HCT116 (cell line): ENCODE data around the gene SPSB3. TPM values are rescaled to one million over a fixed set of nuclear protein-coding genes. Genes with fewer than 3 reads are reported as not detected.

Experiments
- ATAC-seq: fragments of 200-7000 bp; cut with Tn5 transposase; 2 replicates; pipeline ENCODE4 v1.9.1; 2020; ENCODE audit warnings: mild to moderate bottlenecking, moderate library complexity
- BruUV-seq: library from RNA; stranded (reverse); fragments of 400-500 nt; replicated peaks from 2 replicates; lab custom pipeline; 2021; lab: Mats Ljungman, UMichigan
- CTCF ChIA-PET: fragments of 300-600 bp; sonication (Branson Sonifier 250); formaldehyde crosslinking; loops from one replicate; lab custom pipeline; 2021; ENCODE audit warnings: antibody characterized with exemption; lab: Charles Lee
- POLR2A ChIA-PET: fragments of 300-600, 350-600 bp; sonication (Branson Sonifier 250); formaldehyde crosslinking; loops from one replicate; lab custom pipeline; 2021; ENCODE audit warnings: antibody characterized with exemption; lab: Charles Lee
- RAD21 ChIA-PET, 2 experiments: fragments of 300-600 bp; sonication (Branson Sonifier 250); formaldehyde crosslinking; loops; one replicate each; lab custom pipeline; 2023; ENCODE audit warnings: low total read pairs in 2 of 2; ENCODE audit not compliant: uncharacterized antibody in 2 of 2, unreplicated experiment in 2 of 2, low non-redundant PET in 1 of 2; lab: Charles Lee
- DNase-seq: peaks from one replicate; pipeline ENCODE4 v3.0.0-alpha.2; 2010; ENCODE audit warnings: low read depth, low spot score
- H2AFZ ChIP-seq: fragments of 200-600 bp; shearing (Covaris generic), sonication (generic); 2 replicates; pipeline ENCODE4 v1.6.1; 2017; ENCODE audit warnings: low read depth, mixed run types, mixed read lengths, antibody characterized with exemption, low read length; ENCODE audit not compliant: poor library complexity, severe bottlenecking
- H3K27ac ChIP-seq: 2 replicates; pipeline ENCODE4 v1.5.1; 2012; ENCODE audit warnings: low read depth, low read length
- H3K27me3 ChIP-seq: fragments of 200-600 bp; sonication (generic); 2 replicates; pipeline ENCODE4 v1.6.1; 2016; ENCODE audit warnings: mixed run types, low read length, mixed read lengths; ENCODE audit not compliant: insufficient read depth
- H3K36me3 ChIP-seq, 2 experiments: fragments of 200-500 bp in 1 of 2; fragments of 200-600 bp in 1 of 2; sonication (Bioruptor generic) in 1 of 2; sonication (generic) in 1 of 2; 2 replicates each; pipeline versions ENCODE4 v1.5.1 to v1.6.1; 2014 to 2016; ENCODE audit warnings: low read length in 2 of 2, inconsistent platforms in 1 of 2, mixed read lengths in 1 of 2, mixed run types in 1 of 2; ENCODE audit not compliant: insufficient read depth in 2 of 2, control insufficient read depth in 1 of 2
- H3K4me1 ChIP-seq, 2 experiments: fragments of 200-600 bp in 1 of 2; sonication (generic) in 1 of 2; 2 replicates each; pipeline versions ENCODE4 v1.5.1 to v1.6.1; 2012 to 2017; ENCODE audit warnings: low read length in 2 of 2, inconsistent platforms in 1 of 2, mild to moderate bottlenecking in 1 of 2, mixed read lengths in 1 of 2, mixed run types in 1 of 2, moderate library complexity in 1 of 2; ENCODE audit not compliant: insufficient read depth in 2 of 2, control insufficient read depth in 1 of 2
- H3K4me2 ChIP-seq: fragments of 200-600 bp; sonication (generic); 2 replicates; pipeline ENCODE4 v1.6.1; 2017; ENCODE audit warnings: mixed run types, low read length, mixed read lengths
- H3K4me3 ChIP-seq, 2 experiments: fragments of 200-600 bp in 1 of 2; sonication (generic) in 1 of 2; replicated peaks in 1 of 2; 2 replicates each; pipeline ENCODE4 v1.5.1; 2011 to 2016; ENCODE audit warnings: low read length in 2 of 2, control low read depth in 1 of 2, low read depth in 1 of 2, mild to moderate bottlenecking in 1 of 2, mixed read lengths in 1 of 2, mixed run types in 1 of 2
- H3K79me2 ChIP-seq: fragments of 200-600 bp; sonication (generic); 2 replicates; pipeline ENCODE4 v1.6.1; 2017; ENCODE audit warnings: mild to moderate bottlenecking, mixed run types, low read length, moderate library complexity, mixed read lengths; ENCODE audit not compliant: insufficient read depth
- H3K9ac ChIP-seq: fragments of 200-600 bp; sonication (generic); 2 replicates; pipeline ENCODE4 v1.6.1; 2016; ENCODE audit warnings: low read length, mixed read lengths
- H3K9me2 ChIP-seq: fragments of 200-600 bp; sonication (generic), shearing (Covaris generic); 2 replicates; pipeline ENCODE4 v1.6.1; 2017; ENCODE audit warnings: mixed run types, mild to moderate bottlenecking, moderate library complexity; ENCODE audit not compliant: insufficient read depth
- H3K9me3 ChIP-seq, 2 experiments: fragments of 200-500 bp in 1 of 2; fragments of 200-600 bp in 1 of 2; sonication (Bioruptor generic) in 1 of 2; sonication (generic) in 1 of 2; 2 replicates each; pipeline ENCODE4 v1.6.1; 2014 to 2017; ENCODE audit warnings: low read length in 2 of 2, mixed read lengths in 2 of 2, inconsistent platforms in 1 of 2, low read depth in 1 of 2, mild to moderate bottlenecking in 1 of 2, mixed run types in 1 of 2, moderate library complexity in 1 of 2; ENCODE audit not compliant: control insufficient read depth in 1 of 2, insufficient read depth in 1 of 2
- H4K20me1 ChIP-seq: fragments of 200-600 bp; sonication (generic), shearing (Covaris generic); 2 replicates; pipeline ENCODE4 v1.6.1; 2017; ENCODE audit warnings: mixed run types, mild to moderate bottlenecking, moderate library complexity; ENCODE audit not compliant: insufficient read depth
- ATF3 ChIP-seq: IDR thresholded peaks from 2 replicates; pipeline ENCODE4 v1.6.1; 2012
- CEBPB ChIP-seq: IDR thresholded peaks from 2 replicates; pipeline ENCODE4 v1.6.1; 2012; ENCODE audit warnings: low read depth
- CTCF ChIP-seq, 3 experiments: fragments of 200-600 bp in 1 of 3; sonication (generic) in 1 of 3; IDR thresholded peaks in 2 of 3; conservative IDR thresholded peaks in 1 of 3; 2 replicates each; pipeline ENCODE4 v1.5.1; 2012 to 2017; ENCODE audit warnings: low read depth in 2 of 3, low read length in 2 of 3, antibody characterized with exemption in 1 of 3, borderline replicate concordance in 1 of 3, control low read depth in 1 of 3, mild to moderate bottlenecking in 1 of 3, mixed read lengths in 1 of 3, mixed run types in 1 of 3, moderate library complexity in 1 of 3; ENCODE audit not compliant: insufficient read depth in 1 of 3
- EZH2 ChIP-seq: fragments of 200-600 bp; sonication (generic); IDR thresholded peaks from 2 replicates; pipeline ENCODE4 v1.6.1; 2017; ENCODE audit warnings: antibody characterized with exemption, mixed run types
- EZH2phosphoT487 ChIP-seq: fragments of 200-600 bp; IDR thresholded peaks from 2 replicates; pipeline ENCODE4 v1.6.1; 2018; ENCODE audit warnings: antibody characterized with exemption, borderline replicate concordance
- FOSL1 ChIP-seq: IDR thresholded peaks from 2 replicates; pipeline ENCODE4 v1.6.1; 2012; ENCODE audit warnings: low read depth
- MAX ChIP-seq: IDR thresholded peaks from 2 replicates; pipeline ENCODE4 v1.6.1; 2012
- POLR2A ChIP-seq: IDR thresholded peaks from 2 replicates; pipeline ENCODE4 v1.7.0; 2011; ENCODE audit warnings: borderline replicate concordance; ENCODE audit not compliant: insufficient read depth, insufficient read length; ENCODE audit errors: extremely low read depth
- RAD21 ChIP-seq: IDR thresholded peaks from 2 replicates; pipeline ENCODE4 v1.6.1; 2012; ENCODE audit warnings: low read depth, mild to moderate bottlenecking
- SIN3A ChIP-seq: IDR thresholded peaks from 2 replicates; pipeline ENCODE4 v1.6.1; 2012; ENCODE audit warnings: low read depth
- SP1 ChIP-seq: IDR thresholded peaks from 2 replicates; pipeline ENCODE4 v1.6.1; 2012; ENCODE audit warnings: low read depth
- SRF ChIP-seq: IDR thresholded peaks from 2 replicates; pipeline ENCODE4 v1.6.1; 2012; ENCODE audit warnings: low read depth
- TCF7L2 ChIP-seq: IDR thresholded peaks from 2 replicates; pipeline ENCODE4 v1.7.0; 2011; ENCODE audit warnings: borderline replicate concordance, inconsistent platforms; ENCODE audit not compliant: insufficient read depth, insufficient read length; ENCODE audit errors: extremely low read depth
- ZBTB33 ChIP-seq: IDR thresholded peaks from 2 replicates; pipeline ENCODE4 v1.6.1; 2011; ENCODE audit warnings: mild to moderate bottlenecking, low read length, moderate library complexity; ENCODE audit not compliant: insufficient replicate concordance; ENCODE audit errors: extremely low read depth
- ZNF274 ChIP-seq: fragments of 200-500 bp; sonication (Bioruptor generic); IDR thresholded peaks from 2 replicates; pipeline ENCODE4 v1.6.1; 2014; ENCODE audit warnings: mild to moderate bottlenecking, low read depth, low read length, inconsistent platforms
- intact Hi-C: fragments of 100-400 bp; cut with micrococcal nuclease; formaldehyde crosslinking; loops from 2 replicates; pipeline ENCODE4 v1.10.0; 2022
- total RNA-seq: library from RNA; stranded (reverse); gene quantifications from one replicate; pipeline ENCODE4 v1.2.1, GENCODE V29; 2021; ENCODE audit not compliant: unreplicated experiment

The SPSB3 gene
- total RNA-seq, 1 experiment from 2014 or later: 31.6 TPM

GRCh38 chr16:1732071-1732470 lies 50.3 kb downstream of the SPSB3 start:
- intact Hi-C loops: no loop called here
- Histone ChIP-seq H3K9ac (no peak overlapping the region), H3K9me2 (no peaks in the 10 kb centered on the region), H3K27me3 (no peaks in the 10 kb centered on the region), H4K20me1 (no peaks in the 10 kb centered on the region), H3K4me1 (no peaks in the 10 kb centered on the region), H3K4me3 (no peak overlapping the region), H3K4me2 (no peak overlapping the region), H2AFZ (no peak overlapping the region), H3K9me3 (peaks cover 0 to 12% of the 10 kb centered on the region in 2 experiments; a peak in 1 of 4 replicates), H3K27ac (no peak overlapping the region), H3K36me3 (peaks cover 2 to 6% of the 10 kb centered on the region in 2 experiments; a peak in 2 of 4 replicates), H3K79me2 (no peaks in the 10 kb centered on the region; the same call in 1 of the 2 replicates)
- ChIA-PET CTCF (interaction anchor here (0.6 kb wide), 1 partner anchor 26 kb away, joined by 3 read pairs; the partner anchor contains the start of gene MAPK8IP3), POLR2A (no interaction called here), RAD21 (no interaction called here)
- no peak for DNase-seq
- no peak for TF ChIP-seq ZNF274
- no peak for TF ChIP-seq POLR2A
- TF ChIP-seq SIN3A: no peak
- no peak for TF ChIP-seq EZH2
- TF ChIP-seq SP1: no peak
- no peak for TF ChIP-seq CTCF (IDR thresholded peaks at IDR 0.05 in 2 of 3, conservative IDR thresholded peaks at IDR 0.05 in 1 of 3; ENCODE audit: borderline replicate concordance in 1 of 3, insufficient read depth in 1 of 3, low read depth in 2 of 3, low read length in 2 of 3)
- TF ChIP-seq ZBTB33: no peak
- no peak for TF ChIP-seq CEBPB
- TF ChIP-seq FOSL1: no peak
- no peak for TF ChIP-seq EZH2phosphoT487
- TF ChIP-seq MAX: no peak
- no peak for TF ChIP-seq SRF
- TF ChIP-seq ATF3: no peak
- TF ChIP-seq RAD21: no peak
- TF ChIP-seq TCF7L2: no peak
- no TSS peak for BruUV-seq
- ATAC-seq: no peak
